Amniotic epithelial cell (primary cell): Measurements from ENCODE around the gene BCAS4.
"Not testable (repeated sequence)": the region's sequence is repeated elsewhere in the genome, so short reads cannot be mapped to it uniquely, and the experiment has no call there.

Experiments
- DNase-seq: peaks from one replicate; pipeline ENCODE4 v3.0.0-alpha.2; 2010; ENCODE audit warnings: low read depth

The BCAS4 gene

DNA sequence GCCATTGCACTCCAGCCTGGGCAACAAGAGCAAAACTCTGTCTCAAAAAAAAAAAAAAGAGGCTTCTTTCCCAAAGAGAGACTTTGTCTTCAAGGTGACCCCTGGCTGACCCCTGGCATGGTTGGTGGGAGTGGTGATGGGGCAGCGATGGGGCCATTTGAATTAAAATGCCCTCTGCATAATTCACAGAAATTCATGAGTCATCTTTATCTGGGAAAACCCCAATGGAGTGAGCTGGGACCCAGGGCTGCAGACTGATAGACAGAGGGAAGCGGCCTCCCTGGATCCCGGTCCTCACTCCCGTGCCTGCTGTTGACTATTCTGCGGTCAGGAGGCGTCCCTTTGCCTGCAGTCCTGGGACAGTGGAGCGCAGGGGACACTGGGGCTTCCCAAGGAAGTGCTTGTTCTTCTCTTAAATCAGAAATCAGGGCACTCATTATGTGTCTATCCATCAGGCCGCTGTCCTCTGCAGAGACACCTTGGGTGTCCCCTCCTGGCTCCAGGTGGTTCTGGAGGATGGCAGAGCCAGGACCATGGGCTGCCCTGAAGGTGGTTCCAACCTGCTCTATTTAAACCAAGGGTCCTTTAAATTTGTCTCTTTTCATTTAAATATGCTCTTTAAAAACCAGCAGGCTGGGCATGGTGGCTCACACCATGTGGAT is 23.3 kb upstream of the BCAS4 start:
- not testable (repeated sequence) for DNase-seq

DNA sequence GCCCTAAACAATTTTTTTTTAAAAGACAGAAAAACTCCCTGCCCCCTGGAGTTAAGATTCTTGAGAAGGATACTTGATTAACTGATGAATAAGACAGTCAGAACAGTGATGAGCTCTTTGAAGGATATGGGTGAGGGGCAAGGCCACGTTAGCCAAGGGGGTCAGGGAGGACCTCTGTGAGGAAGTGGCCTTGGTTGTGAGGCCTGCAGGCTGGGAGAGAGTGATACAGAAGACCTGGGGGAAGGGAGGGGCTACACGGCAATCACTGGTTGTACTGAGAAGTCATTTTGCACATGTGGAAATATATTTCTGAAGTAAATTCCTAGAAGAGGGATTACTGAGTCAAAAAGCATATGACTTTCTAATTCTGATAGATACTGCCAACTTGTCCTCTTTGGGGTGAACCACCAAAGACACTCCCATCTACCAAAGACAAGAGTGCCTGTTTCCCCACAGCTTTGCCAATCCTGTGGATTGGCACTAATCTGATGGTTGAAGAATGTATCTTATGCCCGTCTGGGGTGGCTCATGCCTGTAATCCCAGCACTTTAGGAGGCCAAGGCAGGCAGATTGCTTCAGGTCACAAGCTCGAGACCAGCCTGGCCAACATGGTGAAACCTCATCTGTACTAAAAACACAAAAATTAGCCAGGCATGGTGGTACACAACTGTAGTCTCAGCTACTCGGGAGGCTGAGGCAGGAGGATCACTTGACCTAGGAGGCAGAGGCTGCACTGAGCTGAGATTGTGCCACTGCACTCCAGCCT is 22.3 kb upstream of the BCAS4 start:
- DNase-seq: no peak

DNA sequence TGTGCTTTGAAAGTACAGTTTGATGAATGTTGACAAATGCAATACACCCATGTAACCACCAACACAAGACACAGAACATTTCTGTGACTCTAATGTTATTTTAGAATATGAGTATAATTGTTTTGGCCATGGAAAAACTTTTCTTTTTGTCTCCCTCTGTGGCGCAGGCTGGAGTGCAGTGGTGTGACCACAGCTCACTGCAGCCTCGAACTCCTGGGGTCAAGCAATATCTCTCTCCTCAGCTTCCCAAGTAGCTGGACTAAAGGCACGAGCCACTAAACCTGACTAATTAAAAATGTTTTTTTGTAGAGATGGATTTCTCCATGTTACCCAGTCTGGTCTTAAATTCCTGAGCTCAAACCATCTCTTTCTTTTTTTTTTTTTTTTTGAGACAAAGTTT is 20.3 kb upstream of the BCAS4 start:
- DNase-seq: no peak

DNA sequence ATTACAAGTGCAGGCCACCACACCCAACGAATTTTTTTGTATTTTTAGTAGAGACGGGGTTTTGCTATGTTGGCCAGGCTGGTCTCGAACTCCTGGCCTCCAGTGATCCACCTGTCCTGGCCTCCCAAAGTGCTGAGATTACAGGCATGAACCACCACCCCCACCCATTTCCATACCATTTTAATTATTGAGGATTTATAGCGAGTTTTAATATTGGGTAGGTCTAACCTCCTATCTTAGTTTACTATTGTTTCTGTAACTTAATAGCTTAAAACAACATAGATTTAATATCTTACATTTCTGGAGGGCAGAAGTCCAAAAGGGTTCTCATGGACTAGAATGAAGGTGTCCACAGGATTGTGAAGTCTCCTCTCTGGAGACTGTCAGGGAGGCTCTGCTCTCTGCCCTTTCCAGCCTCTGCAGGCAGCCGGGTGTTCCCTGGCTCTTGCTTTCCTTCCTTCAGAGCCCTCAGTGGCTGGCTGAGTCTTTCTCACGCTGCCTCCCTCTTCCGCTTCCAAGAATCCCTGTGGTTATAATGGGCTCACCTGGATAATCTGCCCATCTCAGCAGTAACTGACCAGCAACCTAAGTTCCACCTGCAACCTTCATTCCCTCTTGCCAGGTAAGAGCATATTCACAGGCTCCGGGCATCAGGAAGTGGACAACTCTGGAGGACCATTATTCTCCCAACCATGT is 18.6 kb upstream of the BCAS4 start:
- DNase-seq: no peak

DNA sequence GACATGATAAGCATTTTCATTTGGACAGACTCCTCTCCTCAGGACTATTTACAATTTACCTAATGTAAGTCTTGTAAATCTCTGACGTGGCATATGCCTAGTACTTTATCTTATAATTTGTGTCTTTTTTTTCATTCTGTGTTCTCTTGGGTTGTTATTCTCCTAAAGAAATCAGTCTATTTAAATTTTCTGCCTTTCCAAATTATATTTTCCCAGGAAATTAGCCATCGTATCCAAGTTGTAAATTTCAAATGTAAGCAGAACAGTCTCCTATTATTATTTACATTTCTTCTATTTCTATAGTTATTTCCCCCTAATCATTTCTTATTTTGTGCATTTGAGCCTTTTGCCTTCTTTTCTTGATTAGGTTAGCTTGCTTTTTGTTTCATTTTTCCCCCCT is 17.5 kb upstream of the BCAS4 start:
- no peak for DNase-seq

DNA sequence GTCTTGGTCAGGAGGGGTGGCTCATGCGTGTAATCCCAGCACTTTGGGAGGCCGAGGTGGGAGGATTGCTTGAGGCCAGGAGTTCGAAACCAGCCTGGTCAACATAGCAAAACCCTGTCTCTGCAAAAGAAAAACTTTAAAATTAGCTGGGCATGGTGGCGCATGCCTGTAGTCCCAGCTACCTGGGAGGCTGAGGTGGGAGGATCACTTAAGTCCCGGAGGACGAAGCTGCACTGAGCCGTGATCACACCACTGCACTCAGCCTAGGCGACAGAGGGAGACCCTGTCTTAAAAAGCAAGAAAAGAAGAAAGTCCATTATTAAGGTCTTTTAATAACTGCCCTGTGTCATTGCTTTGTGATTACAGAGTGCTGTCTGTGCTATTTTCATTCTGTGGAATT is 15.9 kb upstream of the BCAS4 start:
- not testable (repeated sequence) for DNase-seq

DNA sequence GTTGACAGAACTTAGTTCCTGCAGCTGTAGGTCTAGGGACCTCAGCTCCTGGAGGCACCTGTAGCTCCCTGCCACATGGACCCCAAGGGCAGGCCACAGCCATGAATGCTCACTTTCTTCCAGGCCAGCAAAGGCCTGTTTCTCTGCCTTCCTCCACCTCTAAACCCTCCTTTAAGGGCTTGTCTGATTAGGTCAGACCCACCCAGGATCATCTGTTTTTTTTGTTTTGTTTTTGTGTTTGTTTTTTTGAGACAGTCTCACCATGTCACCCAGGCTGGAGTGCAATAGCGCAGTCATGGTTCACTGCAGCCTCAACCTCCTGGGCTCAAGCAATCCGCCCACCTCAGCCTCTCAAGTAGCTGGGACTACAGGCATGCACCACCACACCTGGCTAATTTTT is 11.5 kb upstream of the BCAS4 start:
- DNase-seq: no peak

DNA sequence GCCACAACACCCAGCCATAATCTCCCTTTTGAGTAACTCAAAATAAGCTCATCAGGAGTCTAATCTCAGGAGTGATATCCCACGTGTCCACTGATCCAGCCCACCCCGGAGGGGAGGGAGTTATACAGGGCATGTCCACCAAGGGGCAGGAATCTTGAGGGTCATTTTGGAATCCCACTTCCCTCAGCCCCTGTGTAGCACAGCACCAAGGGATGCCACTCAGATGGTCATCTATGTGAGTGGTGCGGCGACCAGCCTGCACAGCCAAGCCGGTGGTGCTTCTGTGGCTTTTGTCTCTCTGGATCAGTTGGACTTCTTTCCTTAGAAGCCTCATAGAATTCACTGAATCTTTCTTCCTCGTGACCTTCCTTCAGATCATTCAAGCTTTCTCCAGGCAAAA is 11.0 kb upstream of the BCAS4 start:
- no peak for DNase-seq

DNA sequence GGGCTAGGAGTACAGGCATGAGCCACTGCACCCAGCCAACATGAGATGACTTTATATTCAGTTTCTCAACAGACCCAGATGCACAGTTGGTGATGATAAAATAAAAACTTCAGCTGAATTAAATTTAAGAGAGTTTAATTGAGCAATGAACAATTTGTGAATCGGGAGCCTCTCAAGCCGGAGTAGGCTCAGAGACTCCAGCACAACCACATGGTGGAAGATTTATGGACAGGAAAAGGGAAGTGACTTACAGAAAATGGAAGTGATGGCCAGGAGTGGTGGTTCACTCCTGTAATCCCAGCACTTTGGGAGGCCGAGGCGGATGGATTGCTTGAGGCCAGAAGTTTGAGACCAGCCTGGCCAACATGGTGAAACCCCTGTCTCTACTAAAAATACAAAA is 10.4 kb upstream of the BCAS4 start:
- DNase-seq: no peak

DNA sequence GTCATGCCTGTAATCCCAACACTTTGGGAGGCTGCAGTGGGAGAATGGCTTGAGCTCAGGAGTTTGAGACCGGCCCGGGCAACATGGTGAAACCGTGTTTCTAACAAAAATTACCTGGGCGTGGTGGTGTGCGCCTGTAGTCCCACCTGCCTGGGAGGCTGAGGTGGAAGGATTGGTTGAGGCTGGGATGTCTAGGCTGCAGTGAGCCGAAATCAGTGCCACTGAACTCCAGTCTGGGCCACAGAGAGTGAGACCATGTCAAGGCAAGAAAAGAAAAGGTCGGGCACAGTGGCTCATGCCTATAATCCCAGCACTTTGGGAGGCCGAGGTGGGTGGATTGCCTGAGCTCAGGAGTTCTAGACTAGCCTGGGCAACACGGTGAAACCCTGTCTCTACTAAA is 8.2 kb upstream of the BCAS4 start:
- DNase-seq: no peak

DNA sequence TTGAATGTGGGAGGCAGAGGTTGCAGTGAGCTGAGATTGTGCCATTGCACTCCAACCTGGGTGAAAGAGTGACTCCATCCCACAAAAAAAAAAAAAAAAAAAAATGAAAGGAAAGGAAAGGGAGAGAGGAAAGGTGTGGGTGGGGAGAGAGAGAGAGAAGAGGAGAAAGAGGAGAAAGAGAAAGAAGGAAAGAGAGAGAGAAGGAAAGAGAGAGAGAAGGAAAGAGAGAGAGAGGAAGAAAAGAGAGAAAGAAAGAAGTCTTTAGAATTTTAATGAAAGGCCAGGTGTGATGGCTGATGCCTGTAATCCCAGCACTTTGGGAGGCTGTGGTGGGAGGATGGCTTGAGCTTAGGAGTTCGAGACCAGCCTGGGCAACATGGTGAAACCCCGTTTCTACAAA is 7.7 kb upstream of the BCAS4 start:
- no peak for DNase-seq

DNA sequence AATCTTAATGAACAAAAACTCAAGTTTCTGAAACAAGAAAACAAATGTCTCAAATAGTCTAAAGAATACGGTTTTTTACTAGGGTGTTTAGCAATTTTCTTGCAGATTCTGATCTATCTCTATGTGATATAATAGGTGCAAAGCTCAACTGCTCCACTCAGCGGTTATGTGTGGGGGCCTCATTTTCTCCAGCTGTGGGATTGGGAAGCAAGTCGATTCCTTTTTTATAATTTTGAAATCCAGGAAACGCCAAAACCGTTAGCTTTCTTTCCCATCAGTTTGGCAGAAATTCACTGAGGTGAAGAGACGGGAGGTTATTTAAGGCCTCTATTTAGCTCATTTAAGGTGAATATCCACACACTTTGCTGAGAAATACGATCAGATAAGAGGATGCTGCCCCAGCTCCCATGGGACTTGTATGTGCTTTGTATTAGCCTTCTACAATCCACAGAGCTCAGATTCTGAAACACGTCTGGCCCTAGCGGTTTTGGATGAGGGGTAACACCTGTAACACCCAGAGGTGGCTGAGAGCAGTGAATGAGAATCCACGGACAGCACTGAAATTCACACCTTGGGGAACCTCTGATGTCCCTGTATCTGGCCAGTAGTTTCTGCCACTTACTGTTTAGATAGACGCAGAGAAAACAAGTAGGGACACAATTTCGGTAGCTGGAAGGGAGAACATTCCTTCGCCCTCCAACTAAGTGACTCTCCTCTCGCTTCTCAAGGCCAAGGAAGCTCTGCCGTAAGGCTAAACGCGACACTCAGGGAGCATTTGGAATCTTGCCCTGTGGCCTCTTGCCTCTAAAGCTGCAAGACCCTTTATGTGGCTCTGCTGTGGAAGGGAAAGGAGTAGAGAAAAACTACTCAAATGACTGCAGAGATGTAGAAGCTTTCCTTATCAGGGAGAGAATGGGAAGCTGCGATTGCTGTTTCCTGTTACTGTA is 6.5 kb upstream of the BCAS4 start:
- peak; percentile 83 for DNase-seq

DNA sequence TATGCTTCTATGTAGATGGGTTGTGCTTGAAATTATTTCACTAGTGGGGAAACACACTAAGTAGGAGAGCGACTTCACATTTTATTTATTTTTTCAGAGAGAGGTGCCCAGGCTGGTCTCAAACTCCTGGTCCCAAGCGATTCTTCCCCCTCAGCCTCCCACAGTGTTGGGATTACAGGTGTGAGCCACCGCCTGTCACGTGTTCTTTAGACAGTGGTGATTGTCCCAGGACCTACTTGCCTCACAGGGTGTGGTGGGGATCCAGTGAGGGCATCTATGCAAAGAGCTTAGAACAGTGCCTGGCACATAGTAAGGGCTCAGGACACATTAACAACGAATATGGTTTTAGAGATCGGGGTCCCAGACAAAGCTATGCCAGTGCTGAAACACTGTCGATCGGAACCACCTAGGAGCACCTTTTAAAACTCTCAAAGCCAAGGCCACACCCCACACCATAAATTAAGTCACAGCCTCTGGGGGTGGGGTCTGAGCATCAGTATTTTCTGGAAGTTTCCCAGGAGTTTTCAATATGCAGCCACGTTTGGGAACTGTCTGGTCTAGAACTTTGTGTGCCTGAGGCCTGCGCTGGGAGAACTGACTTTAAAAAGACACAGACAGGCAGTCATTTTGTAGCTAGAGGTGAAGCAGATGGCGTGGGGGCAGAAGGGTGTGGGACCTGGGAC is 4.8 kb upstream of the BCAS4 start:
- DNase-seq: no peak

DNA sequence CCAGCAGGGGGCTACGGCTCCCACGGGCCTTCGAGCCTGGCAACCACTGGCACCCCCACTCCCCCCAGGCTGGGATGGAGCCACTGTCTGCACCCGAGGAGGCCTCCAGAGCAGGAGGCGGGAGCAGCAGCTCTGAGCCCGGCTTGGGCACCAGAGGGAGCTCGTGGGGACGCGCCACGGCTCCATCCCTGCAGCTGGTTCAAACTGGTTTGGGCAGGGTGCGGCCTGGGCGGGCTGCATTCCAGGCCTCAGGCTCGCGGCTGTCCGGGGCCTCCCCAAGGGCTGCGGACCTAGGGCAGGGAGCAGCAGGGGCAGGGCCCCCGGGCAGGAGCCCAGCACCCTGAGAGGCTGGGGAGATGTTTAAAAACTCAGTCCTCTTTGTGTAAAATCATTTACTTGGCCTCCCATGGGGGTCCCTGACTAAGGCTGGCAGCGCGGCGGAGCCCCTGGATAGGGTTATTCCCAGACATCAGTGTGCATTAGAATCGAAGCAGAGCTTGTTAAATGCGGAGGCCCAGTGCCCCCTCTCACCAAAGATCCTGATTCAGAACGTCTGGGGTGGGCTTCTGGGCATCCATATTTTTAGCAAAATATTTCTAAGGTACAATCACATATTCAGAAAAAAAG is 4.1 kb upstream of the BCAS4 start:
- DNase-seq: peak; percentile 86

DNA sequence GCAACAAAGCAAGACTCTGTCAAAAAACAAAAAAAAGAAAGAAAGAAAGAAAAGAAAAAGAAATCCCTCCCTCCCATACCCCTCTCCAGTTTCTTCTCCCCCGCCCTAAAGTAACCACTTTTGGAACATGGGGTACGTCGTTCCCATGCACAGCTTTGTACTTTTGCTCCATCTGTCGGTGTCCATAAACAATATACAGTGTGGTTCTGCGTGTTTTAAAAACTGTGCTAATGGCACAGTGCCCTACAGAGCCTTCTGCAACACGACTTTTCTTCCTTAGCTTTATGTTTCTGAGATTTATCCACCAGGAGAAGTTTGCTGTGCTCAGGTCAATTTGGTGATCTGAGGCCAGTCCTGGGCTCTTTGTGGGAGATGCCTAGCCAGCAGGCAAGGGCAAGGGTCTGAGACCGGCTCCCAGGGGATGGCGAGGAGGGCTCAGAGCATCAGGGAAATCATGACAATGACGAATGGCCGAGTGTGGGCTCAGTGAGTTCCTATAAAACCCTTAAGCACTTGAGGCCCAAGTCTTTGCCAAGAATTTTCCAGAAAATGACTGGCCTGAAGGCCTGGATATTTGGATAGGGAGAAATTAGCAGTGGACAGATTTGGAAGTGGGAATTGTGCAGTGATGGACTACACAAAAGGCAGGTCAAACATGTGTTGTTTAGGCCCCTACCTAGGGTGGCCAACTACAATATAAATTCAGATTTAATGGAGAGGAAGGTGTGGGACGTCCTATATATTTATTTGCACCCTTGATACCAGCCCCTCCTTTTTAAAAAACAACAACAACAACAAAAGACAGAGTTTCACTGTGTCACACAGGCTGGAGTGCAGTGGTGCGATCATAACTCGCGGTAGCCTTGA is 1.9 kb upstream of the BCAS4 start:
- no peak for DNase-seq

DNA sequence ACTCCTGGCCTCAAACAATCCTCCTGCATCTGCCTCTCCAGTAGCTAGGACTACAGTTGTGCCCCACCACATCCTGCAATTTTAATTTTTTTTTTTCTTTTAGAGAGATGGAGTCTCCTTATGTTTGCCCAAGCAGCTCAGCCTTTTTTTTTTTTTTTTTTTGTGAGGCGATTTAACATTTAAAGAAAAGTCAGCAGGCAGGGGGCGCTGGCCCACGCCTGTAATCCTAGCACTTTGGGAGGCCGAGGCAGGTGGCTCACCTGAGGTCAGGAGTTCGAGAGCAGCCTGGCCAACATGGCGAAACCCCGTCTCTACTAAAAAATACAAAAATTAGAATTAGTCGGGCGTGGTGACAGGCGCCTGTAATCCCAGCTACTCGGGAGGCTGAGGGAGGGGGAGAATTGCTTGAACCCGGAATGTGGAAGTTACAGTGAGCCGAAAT is 1.3 kb upstream of the BCAS4 start:
- DNase-seq: not testable (repeated sequence)

DNA sequence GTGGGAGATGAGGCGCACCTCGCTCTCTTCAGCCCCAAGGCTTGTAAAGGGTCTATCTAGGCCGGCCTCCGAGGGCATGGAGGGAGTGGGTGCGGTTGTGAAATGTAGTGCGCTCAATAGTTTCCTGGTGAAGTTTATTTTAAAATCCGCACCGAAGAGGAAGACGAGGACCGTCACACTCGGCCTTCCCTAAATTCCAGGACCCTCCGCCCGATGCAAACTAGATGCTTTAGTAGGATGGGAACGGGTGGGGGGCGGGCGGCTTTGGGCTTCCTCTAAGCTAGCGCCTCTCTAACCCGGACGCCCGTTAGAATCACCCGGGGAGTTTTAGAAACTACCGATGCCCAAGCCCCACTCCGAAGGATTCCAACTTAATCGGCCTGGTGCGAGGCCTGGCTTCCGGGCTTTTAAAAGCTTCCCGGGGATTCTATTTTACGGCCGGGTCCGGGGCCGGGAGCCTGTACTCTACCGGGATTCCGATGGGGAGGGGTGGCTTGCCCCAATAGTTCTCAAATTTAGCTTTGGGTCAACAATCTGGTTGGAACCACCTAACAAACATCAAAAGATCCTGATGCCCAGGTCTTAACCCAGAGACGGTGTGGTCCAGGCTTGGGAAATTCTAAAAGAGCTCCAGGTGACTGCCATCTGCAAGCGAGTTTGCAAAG is 548 bp upstream of the BCAS4 start:
- DNase-seq: no peak

DNA sequence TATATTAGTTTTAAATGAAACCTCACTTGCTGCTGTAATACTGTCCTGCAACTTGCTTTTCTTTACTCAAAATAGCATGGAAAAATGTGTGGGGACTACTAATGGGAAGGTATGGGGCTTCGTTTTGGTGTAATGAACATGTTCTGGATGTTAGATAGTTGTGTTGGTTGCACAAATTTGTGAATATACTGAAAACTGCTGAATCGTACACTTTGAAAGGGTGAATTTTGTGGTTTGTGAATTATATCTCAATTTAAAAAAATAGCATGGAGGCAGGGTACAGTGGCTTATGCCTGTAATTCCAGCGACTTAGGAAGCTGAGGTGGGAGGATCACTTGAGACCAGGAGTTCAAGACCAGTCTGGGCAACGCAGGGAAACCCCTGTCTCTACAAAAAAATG is 2.3 kb downstream of the BCAS4 start:
- DNase-seq: no peak

DNA sequence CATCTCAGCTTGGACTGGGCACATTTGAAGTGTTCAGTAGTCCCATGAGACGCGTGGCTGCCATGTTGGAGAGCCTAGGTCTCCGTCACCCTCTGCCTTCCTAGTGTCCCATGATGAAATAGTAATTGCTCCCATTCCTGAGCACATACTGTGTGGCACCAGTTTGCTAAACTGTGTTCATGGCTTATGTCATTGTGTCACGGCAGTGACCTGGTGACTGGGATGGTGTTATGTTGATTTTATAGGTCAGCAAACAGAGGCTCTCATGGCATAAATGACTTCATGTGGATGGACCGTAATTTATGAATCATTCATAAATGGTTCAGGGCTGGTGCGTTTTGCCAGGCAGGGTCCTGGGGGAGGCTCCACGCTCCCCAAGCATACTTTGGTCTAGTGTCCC is 3.8 kb downstream of the BCAS4 start:
- no peak for DNase-seq
